CD4-positive, alpha-beta T cell treated with Interferon alpha-2 for 1 hour (primary cell): Measurements from ENCODE around the gene IL1F10.

ENCODE experiments used
- DNase-seq, 2 donors: peaks; one replicate each; pipeline ENCODE4 v3.0.0-alpha.2; 2020 to 2022

IL1F10 gene

DNA sequence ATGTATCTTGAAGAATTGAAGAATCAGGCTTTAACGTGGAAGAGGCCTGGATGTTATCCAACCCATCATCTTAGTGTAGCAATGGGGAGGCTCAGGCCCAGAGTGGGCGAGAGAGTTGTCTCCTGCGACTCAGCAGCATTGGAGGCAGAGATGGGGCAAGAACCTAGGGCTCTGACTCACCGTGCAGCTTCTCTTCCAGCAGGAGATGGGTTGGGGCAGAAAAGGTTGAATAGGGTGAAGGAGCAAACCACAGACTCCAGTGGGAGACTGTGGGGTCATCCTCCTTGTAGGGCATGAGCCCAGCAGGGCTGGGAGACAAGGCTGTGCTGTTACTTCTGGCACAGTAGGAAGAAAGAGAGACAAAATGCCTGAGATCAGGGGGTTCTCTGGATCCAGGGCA is 7.4 kb upstream of the IL1F10 start:
- no peak for DNase-seq

DNA sequence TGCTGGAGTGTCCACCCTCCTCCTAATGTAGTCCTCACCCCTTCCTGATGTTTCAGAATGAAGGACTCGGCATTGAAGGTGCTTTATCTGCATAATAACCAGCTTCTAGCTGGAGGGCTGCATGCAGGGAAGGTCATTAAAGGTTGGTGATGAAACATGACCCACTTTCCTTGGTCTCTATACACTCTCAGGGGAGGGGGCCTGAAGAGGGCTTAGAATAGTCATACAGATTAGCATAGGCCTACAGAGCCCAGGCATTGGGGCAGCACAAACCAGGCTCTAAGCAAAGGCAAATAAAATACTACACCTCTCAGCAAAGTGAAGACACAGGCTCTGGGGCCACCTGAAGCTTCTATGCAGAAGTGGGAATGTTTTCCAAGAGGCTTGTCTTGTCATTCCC is 7.0 kb upstream of the IL1F10 start:
- no peak for DNase-seq

DNA sequence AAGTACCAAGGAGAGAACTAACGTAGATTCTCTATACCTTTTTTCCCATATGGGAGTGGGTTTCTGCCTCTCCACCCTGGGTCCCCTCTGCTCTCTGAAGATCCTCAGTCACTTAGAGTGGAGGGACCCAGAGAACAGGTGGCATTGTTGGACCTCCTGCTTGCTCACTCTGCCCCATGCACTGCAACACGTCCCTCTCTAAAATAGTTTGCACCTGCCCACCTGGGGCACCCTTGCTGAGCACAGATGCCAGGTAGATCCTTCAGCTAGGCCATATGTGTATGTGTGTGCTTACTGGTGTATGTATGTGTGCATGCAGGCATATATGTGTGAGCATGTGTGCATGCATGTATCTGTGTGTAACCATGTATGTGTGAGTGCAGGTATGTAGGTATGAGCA is 6.5 kb upstream of the IL1F10 start:
- no peak for DNase-seq

DNA sequence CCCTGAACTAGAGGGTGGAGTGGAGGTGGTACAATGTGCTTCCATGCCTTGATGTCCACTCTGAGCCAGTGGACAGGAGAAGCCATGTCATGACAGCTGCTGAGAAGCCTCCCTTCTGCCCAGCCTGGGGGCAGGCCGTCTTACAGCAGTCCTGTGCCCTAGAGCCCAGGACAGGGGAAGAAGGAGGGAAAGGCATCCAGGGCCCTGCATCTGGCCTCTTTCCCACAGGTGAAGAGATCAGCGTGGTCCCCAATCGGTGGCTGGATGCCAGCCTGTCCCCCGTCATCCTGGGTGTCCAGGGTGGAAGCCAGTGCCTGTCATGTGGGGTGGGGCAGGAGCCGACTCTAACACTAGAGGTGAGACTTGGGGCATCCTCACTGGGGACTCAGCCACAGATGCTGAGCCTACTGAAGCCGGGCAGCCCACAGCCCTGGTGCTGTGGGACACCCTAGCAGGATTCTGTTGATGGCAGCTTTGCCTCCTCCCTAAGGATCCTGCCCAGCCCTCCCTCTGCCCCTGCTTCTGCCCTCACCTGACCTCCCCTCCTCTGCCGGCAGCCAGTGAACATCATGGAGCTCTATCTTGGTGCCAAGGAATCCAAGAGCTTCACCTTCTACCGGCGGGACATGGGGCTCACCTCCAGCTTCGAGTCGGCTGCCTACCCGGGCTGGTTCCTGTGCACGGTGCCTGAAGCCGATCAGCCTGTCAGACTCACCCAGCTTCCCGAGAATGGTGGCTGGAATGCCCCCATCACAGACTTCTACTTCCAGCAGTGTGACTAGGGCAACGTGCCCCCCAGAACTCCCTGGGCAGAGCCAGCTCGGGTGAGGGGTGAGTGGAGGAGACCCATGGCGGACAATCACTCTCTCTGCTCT is 5.6 kb upstream of the IL1F10 start:
- DNase-seq, result no peak

DNA sequence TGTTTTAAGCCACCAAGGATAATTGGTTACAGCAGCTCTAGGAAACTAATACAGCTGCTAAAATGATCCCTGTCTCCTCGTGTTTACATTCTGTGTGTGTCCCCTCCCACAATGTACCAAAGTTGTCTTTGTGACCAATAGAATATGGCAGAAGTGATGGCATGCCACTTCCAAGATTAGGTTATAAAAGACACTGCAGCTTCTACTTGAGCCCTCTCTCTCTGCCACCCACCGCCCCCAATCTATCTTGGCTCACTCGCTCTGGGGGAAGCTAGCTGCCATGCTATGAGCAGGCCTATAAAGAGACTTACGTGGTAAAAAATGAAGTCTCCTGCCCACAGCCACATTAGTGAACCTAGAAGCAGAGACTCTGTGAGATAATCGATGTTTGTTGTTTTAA is 3.5 kb upstream of the IL1F10 start:
- no peak for DNase-seq

DNA sequence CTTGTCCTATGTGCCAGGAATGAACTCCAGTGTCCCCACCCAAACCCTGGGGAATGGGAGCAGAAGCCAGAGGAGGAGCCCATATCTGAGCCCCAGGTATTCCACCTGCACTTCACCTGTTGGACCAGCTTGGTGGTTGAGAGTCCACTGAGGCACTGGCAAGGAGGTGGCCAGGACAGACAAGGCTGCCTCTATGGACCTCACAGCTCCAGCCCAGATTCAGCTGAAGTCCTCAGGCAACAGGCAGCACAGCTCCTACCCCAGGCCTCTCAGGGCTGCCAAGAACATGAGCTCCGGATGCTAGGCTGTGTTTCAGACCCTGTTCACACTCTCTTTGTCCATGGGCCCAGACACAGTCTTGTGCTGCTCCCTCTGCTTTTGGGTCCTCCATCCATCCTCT is 2.9 kb upstream of the IL1F10 start:
- DNase-seq, result no peak

DNA sequence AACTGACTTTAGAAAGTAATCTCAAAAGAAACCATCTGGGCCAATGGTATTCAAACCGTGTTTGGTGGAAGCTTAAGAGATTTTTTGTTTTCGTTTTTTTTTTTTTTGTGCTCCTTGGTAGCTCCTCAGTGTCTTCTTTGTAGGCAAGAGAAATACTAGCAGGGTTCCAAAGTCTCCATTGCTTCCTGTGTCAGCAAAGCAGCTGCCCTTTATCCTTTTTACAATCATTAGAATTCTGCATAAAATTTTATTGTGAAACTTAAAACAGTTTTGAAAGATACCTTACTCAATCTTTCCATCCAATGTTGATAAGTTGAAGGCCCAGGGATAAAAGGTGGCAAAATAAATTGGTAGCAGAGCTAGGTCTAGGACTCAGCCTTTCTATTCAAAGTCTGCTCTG is 479 bp downstream of the IL1F10 start:
- DNase-seq, result no peak

DNA sequence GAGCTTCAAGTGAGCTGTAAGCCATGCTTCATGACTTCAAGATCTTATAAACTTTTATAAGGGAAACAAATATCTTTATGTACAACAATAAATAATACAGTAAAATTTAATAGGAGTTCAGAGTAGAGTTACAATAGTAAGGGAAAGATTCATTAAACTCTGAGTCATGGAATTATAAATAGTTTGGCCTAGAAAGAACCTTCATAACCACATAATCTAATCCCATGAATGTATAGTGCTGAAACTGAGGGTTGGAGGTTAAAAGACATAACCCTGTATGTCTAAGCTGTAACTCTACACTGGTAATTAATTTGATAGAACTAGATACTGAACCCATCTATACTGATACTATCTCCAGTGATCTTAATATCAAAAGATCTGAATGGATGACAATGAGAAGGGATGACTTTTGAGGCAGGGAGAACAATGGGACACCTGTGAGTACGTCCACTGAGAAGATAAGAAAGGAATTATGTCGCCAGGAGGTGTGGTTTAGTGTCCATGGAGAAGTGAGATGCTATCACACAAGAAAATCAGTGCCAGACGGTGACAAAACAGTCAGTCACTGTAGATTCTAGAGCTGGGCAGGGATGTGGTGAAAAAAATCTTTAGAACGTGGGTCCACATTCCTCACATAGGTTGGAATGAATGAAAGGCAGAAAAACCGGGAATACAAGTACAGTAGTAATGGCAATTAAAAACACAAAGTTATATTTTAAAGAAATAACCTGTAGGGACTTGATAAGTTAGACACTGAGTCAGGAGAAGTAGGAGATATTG is 1.1 kb downstream of the IL1F10 start:
- no peak for DNase-seq

DNA sequence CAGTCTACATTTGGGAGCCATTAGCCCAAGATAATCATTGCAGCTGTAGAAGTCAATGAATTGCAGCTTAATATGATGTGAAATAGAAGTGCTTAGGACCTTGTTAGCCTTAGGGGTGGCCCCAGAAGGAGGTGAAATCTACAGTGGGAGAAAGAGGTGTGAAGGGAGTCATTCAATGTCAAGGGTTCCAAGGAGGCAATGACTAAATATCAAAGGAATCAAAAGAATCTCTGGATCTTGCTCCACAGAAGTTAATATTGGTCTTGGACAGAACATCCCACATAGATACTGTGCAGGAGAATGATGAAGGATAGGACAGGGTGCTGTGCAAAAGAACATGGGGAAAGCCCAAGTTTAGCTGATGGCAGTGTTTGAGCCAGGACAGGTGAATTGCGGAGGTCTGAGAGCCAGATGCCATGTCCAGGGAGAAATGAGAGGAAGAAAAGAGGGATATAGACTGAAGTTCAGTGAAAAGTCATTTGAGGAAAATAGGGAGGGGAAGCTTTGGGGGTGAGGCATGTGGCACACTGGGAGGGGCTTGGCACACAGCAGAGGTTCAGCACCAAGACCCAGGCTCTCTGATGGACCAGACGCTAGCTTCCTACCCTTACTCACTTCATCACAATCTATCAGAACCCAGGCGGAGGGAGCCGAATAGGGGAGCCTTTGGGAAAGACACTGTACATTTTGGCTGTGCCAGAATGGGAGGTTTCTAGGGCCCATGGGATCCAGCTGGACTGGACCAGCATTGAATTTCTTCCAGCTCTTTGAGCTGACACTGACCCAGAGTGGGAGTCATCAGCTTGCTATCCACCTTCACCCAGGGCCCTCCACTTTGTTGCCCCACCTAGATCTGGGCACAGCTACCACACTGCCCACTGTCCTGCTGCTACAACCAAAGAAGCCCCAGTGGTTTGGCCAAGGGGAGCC is 2.2 kb downstream of the IL1F10 start:
- DNase-seq, result no peak

DNA sequence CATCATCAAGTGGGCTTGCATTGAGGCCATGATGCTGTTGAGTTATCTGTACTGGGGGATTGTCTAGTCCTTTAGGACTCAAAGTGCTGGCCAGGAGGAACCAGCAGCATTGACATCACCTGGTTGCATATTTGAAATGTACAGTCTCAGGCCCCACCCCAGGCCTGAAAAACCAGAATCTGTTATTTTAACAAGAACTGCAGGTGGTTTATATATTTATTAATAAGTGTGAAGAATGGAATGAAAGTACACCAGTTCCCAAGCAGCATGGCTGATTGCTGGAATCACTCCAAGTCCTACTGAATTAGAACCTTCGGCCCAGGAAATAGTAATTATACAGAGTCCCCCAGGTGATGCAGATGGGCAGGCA is 2.8 kb downstream of the IL1F10 start:
- DNase-seq, result no peak

DNA sequence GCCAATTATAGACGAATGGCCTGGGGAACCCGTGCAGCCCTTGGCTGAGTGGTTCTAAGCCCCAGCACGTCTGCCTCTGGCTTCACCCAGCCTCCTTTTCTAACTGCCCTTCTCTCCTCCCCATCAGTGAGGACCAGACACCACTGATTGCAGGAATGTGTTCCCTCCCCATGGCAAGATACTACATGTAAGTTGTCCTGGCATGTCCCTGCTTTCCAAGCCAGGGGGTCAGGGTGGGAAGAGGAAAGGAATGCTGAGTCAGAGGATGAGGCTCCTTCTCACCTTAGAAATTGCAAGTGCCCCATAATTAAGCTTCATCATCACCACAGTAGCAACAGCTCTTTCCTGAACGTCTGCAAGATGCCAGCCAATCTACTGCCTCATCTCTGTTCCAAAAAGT is 4.8 kb downstream of the IL1F10 start:
- DNase-seq, result no peak

DNA sequence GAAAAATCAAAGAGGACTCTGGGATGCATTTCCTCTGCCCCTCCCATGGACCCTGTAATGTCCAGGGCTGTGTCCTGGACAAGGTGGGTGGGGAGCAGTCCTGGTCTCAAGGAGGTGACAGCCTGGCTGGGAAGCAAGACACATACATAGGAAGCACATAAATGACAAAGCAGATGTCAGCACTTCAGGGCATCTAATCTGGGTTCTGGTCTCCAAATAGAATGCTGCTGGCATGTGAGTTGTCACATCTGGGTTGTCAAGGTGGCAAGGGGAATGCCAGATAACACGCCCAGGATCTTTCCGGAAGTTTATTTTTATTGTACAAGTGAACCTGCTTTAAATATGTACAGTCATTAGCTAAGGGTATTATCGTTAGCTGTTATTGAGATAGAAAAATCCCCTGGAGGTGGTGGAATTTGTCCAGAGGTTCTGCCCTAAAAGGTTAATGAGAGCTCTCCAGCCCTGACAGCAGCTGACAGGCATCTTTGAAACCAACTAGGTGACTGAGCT is 5.6 kb downstream of the IL1F10 start:
- no peak for DNase-seq

DNA sequence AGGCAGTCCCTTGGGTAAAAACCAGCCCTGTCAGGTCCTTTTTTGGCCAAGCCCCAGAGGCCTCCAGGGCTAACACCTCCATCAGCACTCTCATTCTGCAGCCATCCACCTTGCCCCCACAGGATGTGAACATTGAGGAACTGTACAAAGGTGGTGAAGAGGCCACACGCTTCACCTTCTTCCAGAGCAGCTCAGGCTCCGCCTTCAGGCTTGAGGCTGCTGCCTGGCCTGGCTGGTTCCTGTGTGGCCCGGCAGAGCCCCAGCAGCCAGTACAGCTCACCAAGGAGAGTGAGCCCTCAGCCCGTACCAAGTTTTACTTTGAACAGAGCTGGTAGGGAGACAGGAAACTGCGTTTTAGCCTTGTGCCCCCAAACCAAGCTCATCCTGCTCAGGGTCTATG is 7.3 kb downstream of the IL1F10 start:
- DNase-seq, result no peak

DNA sequence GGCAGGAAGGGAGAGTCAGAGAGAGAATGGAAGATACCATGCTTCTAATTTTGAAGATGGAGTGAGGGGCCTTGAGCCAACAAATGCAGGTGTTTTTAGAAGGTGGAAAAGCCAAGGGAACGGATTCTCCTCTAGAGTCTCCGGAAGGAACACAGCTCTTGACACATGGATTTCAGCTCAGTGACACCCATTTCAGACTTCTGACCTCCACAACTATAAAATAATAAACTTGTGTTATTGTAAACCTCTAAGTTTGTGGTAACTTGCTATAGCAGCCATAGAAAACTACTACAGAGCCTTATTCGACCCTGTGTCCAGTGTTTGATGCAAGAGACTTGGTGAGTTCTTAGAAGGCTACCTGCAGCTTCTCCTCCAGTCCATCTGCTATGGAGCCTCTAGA is 7.8 kb downstream of the IL1F10 start:
- no peak for DNase-seq

DNA sequence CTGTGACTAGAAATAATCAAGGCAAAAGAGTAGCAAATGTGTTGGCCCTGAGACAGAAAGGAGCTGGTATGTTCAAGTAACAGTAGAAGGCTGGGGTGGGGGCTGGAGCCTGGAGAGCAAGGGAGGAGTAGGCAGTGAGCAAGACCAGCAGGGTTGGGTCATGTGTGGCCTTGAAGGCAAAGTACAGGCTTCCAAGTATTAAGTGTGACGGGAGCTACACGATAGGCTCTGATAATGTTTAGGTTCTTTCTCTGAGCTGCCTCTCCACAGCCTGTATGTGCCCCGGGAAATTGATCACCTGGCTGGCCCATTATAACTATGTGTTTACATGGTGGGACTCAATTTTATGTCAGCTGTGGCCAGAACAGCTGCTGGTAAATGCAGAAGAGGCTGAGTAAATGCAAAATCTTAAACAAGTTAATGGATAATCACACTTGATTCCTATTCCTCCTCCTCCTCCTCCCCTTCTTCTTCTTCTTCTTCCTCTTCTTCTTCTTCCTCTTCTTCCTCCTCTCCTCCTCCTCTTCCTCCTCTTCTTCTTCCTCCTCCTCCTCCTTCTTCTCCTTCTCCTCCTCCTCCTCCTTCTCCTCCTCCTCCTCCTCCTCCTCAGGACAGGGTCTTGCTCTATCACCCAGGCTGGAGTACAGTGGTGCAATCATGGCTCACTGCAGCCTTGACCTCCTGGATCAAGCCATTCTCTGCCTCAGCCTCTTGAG is 9.3 kb downstream of the IL1F10 start:
- no peak for DNase-seq

DNA sequence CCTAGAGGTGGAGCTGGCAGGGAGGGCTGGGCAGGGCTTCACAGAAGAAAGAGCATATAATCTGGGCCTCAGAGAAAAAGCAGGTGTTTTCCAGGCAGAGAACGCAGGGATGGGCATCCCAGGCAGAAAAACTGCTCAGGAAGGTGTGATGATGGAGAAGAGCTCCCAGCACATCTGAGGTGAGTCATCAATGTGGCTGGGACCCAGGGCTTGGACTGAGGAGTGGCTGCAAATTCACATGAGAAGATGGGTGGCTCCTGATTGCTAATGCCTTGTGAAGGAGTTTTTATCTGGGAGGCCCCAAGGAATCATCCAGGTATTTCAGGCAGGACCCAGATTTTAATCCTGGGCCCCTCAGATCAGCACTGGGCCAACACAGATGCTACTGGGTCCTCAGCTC is 10.2 kb downstream of the IL1F10 start:
- no peak for DNase-seq

DNA sequence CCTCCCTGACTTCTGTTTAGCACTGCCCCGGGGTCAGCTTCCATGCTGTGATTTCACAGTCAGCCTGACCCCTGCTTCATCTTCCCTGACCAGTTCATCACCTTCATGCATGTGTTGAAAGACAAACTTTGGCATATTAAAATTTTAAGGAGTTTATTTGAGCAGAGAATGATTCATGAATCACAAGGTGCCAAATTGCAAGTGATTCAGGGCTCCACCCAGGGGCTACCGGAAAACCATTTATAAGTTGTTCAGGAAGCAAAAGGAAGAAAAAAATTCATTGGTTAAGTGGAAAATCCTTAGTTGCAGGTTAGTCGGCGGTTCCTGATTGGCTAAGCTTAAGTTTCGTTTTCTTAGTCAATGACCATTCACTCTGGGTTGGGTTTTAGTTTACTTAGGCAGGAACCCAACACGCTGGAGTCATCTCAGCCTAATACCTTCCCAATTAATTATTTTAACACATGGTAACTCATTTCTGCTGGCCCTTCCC is 10.6 kb downstream of the IL1F10 start:
- DNase-seq, result no peak

DNA sequence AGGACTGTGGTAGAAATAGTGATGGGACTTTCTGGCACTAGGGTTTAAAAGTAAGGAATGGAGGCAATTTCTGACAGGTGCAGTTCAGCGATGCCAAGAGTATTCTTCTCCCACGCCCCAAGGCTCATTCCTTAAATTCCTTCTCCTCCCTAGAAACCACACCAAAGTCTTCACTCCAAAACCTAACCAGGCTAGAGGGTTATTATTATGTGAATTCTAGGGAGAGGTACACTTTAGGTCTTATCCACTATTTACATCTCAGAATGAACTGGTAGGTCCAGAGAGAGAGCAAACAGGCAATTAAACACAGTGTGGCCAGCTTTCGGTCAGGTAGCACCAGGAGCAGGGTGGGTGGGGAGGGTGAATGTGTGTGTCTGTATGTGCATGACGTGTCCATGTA is 11.4 kb downstream of the IL1F10 start:
- DNase-seq, result no peak

DNA sequence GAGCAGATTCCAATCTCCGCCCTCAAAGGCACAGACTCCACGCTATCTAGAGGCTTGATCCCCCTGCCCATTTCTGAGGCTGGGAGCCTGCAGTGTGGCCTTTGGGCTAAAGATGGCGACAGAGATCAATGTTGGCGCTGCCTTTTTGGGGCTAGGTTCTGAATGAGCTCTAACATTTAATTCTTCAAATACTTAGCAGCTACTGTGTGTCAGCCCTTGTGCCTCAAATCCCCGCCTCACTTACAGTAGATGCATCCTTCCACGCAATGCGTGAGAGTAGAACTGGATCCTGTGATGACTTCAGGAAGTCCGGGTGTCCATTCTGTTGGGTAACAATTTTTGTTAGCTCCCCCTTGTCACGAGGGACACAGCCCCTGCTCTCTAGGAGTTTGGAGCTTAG is 12.4 kb downstream of the IL1F10 start:
- peak; percentile 25 to 43 for DNase-seq

DNA sequence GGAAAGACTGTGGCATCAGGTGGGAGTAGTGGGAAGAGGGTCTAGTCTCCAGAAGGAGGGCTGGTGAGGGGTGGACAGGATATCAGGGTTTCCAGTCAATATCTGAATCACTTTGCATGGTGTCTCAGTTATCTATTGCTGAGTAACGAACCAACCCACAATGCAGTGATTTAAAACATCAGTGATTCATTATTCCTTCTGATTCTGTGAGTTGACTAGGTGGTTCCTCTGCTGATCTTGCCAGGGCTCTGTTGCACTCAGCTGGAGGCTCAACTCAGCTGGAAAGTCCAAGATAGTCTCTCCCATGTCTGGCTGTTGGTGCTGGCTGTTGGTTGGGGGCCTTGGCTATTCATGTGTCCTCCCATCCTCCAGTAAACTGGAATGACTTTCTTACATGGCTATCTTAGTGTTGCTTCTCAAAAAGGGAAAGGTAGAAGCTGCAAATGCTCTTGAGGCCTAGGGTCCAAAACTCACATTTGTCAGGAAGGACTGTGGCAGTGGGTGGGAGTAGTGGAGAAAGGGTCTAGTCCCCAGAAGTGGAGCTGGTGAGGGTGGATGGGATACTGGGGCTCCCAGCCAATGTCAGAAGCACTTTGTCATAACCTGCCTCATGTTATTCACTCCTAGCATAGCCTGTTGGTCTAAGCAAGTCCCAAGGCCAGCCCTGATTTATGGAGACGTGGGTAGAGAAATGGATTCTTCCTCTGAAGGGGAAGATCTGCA is 13.9 kb downstream of the IL1F10 start:
- no peak for DNase-seq

DNA sequence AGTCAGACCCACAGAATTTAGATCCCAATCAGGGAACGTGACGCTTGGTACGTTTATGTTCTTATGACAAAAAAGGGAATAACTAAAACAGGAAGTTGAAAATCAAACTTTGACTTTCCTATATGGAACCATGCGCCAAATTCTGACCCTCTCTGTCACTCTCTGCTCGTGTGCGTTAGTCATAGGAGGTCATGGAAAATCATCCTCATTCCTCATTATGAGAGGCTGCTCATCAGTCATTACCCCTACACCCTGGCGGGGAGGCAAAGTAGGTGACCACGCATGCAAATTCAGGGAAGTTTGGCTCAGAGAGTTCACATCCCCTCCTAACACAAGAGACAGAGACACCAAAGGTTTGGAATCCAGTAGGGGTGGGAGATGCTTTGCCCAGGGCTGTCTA is 15.5 kb downstream of the IL1F10 start:
- DNase-seq, result peak in 1 of 2 donors; percentile 34
